Activated T-helper 1 cell treated with anti-CD3 and anti-CD28 coated beads, Interleukin-2, amount 50 U/mL, for 16 hours (primary cell): ENCODE data around the gene TBX6.
"Not testable (repeated sequence)": the region's sequence is repeated elsewhere in the genome, so short reads cannot be mapped to it uniquely, and the experiment has no call there.

Experiments
- DNase-seq, 2 donors: peaks; one replicate each; pipeline ENCODE4 v3.0.0-alpha.2; 2020; ENCODE audit warnings: low read depth in 1 of 2, low spot score in 1 of 2

Gene TBX6

GRCh38 chr16:30066761-30067583 lies 24.8 kb downstream of the TBX6 start:
- no peak for DNase-seq

DNA sequence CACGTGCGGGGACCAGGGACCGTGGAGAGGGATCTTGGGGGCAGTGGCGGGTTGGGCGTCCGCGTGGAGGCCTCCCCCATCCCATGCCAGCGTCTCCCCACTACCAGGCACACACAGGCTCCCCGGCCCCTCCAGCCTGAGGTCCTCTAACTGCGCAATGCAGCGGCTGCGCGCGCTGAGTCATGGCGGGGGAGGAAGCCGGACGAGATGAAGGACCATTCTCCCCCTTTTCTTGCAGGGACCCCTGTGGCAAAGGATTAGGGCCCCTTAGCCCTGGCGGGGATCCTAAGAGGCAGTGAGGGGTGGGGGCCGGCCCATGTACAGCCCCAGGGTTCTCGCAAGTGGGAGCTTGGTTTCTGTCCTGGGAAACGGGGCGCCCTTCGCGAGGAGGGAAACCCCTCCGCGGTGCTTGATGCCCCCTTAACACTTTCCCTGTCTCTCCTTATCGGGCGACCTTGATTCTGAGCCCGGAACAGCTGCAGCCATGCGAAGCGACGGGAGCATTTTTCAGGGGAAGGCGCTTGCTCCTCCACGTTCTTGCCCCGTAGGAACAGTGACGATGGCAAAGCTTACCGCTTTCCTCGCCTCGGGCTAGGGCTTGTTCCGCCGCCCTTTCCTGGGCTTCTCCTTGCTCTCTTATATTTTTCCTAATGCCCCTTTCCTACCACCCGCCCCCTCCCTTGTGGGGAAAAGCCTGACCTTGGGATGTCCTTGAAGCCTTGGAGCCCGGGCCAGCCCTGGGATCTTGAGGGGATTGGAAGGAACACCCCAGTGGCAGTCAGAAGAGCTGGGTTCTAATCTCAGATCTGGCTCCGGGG lies 25.6 kb downstream of the TBX6 start:
- no peak for DNase-seq

GRCh38 chr16:30065102-30065942 lies 26.4 kb downstream of the TBX6 start, which contains the start of gene ALDOA:
Gene ALDOA (plus strand): TSS chr16:30065760. CDS start chr16:30066898, 1,138 bp downstream.
- peak; percentile 87 to 92 for DNase-seq

DNA sequence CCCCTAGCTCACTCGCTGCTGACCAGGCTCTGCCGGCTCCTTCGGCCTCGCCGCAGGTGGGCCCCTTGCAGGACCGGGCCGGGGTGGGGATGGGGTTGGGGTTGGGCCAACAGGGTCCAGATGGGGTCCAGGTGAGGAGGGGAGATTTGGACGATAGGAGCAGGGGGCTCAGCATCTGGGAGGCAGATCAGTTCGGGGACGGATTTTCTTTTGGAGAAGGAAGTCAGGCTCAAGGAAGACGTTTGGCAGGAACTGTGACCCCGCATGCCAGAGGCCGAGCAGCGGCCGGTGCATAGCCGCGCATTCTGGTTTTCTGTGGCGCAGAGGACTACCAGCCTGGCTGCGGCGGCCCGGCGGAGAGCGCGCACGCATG lies 27.0 kb downstream of the TBX6 start:
- DNase-seq = no peak

DNA sequence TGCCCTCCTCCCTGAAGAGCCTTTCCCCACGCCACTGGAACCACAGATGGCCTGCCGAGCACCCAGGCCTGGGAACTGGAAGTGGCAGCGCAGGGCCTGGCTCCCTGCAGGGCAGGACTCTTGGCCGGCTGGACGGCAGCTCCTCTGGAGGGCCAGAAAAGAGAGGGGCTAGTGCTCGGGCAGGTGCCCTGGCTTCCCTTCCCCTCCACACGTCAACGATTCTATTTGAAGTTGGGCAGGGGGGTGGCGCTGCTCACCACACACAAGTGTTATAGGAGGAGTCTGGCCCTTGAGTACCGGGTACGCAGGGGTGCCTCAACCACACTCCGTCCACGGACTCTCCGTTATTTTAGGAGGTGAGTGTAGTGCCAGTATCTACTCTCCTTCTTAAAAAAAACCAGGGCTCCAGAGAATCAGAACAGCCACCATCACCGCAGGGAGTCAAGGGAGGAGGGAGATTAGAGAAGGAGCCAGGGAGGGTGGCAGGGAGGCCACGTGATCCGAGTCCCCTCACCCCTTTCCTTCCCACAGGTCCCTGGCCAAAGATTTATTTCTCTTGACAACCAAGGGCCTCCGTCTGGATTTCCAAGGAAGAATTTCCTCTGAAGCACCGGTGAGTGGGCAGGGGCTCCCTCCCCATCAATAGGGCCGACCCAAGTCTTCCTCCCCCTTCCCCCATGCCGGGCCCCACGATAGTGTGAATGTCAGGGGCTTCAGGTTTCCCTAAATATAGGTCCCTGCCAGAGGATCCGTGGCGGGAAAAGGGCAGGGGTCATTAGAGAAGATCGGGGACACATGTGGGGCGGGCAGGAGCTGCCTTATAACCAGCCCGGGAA lies 27.6 kb downstream of the TBX6 start:
- DNase-seq = peak; percentile 39 to 45

DNA sequence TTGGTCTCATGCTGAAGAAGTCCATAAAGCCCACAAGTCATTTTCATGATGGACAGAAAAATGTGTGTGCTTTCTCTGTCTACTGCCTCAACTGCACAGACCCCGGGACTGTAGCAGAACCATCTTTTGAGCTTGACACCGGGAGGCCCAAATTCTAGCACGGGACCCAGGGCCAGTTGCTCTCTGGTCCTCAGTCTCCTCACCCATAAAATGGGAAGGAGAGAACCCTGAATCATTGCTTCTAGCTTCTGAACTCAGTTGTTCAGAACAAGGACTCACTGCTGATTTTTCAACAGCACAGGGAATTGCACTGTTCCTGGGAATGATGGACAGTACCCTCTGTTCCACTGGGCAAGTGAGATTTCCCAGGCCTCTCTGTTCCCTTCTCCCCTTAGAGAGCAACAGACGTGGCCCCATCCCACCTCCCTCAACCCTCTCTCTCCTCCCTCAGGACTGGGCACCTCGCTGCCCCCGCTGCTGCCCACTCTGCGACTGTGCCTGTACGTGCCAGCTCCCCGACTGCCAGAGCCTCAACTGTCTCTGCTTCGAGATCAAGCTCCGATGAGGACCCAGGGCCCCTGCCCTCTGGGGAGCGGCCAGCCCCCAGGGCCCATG lies 28.3 kb downstream of the TBX6 start:
- DNase-seq = no peak

DNA sequence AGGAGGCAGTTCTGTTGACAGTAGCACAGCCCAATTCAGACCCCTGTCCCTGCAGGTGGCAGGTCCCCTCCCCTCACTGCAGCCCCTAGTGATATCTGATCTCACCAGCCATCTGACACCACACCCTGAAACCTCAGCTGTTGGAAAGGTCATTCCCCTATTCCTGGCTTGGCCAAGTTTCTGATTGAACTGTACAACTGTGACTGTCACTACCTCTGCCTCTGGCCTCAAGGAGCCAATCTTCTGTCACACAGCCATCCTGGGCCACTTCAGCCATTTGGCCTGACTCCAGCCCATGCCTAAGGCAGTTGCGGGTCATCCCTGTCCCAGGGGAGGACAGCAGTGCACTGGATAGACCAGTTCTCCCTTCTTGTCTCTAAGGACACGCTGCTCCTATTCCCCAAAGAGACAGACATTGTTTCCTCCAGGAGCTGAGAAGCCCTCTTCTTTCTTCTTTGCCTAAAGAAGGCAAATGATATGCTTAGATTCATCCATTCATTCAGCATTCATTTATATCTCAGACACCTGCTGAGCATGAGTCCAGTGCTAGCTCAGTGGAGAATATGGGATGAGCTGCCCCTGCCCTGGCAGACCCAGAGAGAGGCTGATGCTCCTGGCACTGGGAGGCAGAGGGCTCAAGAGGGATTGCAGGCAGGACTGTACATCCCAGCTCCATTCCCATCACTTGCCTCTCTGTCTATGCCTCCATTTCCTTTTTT lies 30.7 kb downstream of the TBX6 start:
- DNase-seq = no peak

DNA sequence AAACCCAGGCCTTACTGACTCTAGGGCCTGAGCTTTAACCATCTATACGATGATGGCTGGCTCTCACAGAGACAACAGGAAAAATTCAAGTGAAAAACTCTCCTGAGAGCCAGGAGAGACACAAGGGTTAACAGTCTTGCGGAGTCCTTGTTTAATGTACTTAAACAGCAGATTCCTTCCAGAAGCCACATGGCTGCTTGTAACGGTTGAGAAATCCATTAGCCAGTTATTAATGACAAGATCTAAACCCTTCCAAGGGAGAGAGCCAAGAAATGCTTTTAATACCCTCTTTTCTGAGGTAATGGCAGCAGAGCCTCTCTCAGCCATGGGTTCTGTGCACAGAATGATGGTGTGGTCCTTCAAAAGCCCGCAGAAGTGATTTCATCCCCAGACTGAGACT lies 31.4 kb downstream of the TBX6 start:
- DNase-seq = no peak

DNA sequence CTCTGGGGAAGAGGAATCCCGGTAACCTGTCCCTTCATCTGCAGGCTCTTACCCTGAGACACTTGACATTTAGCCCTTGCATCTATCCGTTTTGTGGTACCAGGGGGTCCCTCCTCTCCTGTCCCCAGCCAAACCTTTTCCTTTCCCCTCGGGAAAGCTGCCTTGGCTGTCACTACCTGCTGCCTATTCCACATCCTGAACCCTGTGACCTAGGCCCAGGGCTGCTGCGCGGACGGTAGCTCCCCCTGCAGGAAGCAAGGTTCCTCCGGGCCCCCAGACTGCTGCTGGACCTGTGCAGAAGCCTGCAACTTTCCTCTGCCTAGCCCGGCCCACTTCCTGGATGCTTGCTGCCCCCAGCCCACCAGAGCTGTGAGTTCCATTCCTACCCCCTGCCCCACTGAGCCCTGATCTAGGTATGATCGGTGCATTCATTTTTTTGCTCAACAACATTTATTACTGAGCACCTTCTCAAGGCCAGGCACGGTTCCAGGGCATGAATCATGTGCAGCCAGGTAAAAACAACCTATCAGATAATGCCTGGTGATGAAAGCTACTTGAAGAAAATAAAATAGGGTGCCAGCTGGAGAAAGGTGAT lies 36.7 kb downstream of the TBX6 start:
- DNase-seq = no peak

DNA sequence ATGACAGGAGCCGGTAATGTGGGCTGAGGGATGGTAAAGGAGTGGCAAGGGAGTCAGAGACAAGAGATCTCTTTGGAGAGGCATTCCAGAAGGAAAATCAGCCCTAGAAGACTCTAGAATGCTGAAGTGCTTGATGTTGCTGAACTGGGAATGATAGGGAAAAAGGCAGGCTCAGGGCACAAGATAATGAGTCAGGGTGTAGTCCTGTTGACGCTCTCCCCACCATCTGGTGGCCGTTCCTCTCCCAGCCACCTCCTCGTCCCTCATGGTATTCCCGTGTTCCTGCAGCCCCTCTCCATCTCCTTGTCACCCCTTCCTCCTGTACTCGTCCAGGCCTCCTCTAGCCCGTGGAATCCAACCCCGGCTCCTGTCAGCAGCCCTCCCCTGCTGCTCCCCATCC lies 37.3 kb downstream of the TBX6 start:
- no peak for DNase-seq

GRCh38 chr16:30053376-30054015 lies 38.2 kb downstream of the TBX6 start:
- DNase-seq = no peak

DNA sequence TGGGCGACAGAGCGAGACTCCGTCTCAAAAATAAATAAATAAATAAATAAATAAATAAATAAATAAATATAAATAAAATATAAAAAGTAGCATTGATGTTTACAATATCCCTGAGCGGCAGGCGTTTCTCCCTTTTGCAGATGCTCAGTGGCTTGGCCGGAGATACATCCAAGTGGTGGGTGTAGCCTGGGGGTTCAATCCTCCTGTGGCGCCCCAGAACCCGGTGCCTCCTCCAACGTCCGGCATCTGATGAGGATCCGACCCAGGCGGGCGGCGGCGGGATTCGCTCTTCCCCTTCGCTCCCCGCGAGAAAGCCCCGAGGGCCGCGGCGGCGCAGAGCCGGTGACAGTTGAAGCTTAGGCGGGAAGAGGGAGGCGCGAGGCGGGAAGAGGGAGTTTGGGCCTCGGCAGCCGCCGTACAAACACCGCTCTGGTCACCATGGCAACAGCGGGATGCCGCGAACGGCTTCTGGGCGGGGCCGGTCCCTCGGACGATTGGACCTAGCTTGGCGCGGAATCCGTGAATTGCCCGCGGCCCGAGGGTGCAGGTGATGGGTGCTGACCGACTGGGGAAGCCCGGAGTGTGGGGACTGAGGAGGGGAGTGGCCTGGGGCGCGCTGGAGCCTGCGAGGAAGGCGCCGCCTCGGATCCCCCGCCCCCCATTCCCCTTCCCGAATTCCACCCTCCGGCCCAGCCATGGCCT lies 38.9 kb downstream of the TBX6 start:
- peak; percentile 81 for DNase-seq

DNA sequence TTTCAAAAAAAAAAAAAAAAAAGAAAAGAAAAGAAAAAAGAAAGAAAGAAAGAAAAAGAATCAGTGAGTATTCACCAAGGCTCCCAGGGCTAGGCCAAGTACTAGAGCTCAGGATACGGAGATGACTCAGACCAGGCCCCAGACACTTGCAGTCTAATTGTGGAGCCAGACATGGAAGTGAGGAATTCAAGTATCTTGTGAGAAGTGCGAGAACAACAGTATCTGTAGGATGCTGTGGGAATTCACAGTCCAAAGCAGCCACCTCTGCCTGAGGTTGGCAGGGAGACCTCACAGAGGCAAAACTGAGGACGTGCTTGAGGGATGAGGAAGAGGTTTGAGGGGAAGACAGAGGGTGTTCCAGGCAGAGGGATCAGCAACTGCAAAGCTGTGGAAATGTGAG lies 40.2 kb downstream of the TBX6 start:
- no peak for DNase-seq

DNA sequence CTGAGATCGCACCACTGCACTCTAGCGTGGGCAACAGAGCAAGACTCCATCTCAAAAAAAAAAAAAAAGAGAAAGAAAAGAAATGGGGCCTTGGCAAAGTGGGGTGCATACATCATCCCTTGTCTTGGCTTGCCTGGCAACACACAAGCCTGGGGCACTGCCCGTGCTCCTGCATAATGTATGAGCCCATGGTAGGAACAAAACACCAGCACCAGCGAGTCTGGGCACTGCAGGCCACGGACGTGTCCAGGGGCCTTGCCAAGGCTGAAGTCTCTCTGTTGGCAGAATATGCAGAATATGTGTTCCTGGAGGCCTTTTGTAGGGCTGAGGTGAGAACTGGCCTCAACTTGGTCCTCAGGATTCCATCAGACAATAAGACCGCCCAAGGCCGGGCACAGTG lies 41.9 kb downstream of the TBX6 start:
- no peak for DNase-seq

- DNase-seq = no peak
These were observed 45.1 kb downstream of the TBX6 start for GRCh38 chr16:30046588-30046987.

DNA sequence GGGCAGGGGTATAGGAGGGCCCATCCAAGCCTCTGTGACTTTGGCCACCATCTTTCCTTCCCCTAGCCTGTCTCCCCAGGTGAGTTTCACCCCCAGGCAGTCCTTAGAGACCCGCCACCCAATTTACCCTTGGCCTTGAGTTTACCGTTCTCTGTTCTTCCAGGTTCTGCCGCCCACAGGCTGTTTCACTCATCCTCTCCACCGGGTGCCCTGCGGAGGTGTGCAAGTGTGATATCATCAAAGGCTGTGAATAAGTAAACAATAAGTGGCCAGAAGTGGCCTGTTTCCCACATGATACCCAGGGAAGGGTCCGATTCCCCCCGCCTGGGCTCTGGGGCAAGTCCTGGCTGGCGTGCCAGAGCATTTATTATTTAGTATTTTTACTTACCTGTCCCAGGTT lies 45.5 kb downstream of the TBX6 start:
- DNase-seq = no peak

DNA sequence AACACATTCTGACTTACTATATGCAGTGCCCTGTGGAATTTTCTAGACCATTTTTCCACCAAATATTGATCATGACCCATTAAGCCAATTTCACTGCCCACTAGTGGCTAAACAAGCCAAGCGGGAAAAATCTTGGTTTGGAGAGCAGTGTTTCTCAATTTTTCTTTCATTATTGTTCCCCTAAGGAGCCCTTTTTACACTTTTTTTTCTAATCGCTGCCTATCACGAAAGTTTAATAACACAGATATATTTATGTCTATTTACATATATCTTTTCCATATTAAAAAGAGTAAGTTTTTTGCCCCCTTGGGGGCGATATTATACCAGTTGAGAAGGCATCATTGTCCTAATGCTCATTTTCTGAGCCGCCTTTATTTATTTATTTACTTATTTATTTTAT lies 49.9 kb downstream of the TBX6 start:
- DNase-seq = no peak

- DNase-seq = not testable (repeated sequence)
These were observed 51.0 kb downstream of the TBX6 start for GRCh38 chr16:30040690-30041089.
